HG03460 (cell line): ENCODE data around the gene SHC1.

Experiments
- ATAC-seq: cut with Tn5 transposase; IDR thresholded peaks from one replicate; pipeline ENCODE4 v1.9.1; 2021; ENCODE audit not compliant: unreplicated experiment

The SHC1 gene

DNA sequence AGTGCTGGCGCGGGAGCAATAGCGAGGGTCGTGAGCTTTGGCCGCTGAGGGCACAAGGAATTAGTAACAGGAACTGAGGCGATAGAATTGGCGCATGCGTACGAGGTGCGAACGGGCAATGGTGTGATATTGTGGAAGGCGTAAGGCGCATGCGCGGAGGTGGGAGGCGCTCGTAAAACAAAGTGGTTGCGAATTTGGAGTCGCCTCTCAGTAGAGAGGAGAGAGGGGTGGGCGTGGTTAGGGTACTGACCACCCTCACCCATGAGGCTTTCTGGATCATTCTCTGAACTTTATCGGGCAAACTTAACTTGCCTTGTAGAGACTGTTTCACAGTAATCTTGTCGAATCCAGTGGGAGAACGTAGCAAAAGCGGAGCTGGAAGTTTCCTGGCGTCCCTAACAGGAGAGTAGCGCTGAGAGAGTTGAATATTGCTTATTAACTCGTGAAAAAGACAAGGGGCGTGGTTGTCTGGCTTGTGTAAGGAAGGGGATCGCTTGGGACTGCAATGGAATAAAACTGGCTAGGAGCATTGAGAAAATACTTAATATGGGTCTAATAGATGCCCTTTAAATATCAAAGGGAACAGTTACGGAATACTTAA is 4.4 kb upstream of the SHC1 start:
- ATAC-seq = peak; percentile 55

DNA sequence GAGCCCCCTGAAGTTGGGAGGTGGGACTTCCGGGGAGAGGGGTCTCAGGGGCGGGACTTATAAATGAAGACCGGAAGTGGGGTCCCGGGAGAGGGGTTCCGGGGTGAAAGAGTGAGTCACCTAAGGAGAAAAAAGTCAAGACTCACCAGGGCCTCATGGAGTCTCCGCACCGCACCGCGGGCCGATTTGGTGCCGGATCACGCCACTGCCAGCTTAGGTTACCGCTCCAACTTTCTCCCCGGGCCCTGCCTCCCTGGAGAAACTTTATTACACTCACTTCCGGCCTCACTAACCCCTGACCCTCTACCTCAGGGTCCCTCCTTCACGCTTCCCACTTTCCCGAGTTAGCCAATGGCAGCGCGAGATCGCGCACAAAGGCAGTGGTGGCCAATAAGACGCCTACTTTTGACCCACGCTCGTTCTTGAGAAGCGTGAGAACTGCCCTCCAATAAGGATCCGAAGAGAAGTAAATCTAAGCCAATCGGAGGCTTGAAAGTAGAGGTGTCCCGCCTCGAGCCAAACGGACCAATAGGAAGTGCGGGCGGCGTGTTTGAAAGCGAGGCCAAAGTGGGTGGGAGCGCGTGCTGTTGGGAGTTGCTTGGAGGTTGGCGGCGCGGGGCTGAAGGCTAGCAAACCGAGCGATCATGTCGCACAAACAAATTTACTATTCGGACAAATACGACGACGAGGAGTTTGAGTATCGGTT is 3.7 kb upstream of the SHC1 start, which contains the start of gene CKS1B:
TSS of gene CKS1B (plus strand) at position 580 of the 706 bp plus-strand sequence. CDS start at position 645, 65 bp downstream.
- ATAC-seq = peak; percentile 68

DNA sequence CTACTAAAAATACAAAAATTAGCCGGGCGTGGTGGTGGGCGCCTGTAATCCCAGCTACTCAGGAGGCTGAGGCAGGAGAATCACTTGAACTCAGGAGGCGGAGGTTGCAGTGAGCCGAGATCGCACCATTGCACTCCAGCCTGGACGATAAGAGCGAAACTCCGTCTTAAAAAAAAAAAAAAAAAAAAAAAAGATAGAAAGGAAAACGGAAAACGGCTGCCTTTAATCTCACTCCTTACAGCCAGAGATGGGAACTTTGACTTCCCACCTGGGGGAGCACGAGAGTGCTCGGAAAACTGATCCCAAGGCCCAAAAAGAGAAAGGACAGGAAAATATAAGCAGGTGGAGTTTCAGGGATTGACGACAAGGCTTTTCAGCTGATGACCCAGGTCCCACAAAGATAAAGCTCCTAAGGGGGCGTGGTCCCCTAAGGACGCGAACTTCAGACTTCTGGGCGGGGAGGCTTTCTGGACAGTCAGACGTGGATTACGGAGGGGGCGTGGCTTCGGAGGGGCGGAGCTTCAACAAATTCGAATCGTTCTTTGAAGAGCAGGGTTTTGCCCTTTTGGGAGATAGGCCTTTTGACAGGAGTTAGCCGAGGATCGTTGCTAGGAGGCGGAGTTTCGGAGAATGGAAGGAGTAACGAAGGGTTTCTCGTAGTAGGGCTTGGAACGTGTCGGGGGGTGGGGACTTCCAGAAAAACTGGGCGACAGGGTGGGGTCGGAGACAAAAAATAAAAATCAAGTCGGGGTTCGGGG is 3.0 kb upstream of the SHC1 start:
- no peak for ATAC-seq

DNA sequence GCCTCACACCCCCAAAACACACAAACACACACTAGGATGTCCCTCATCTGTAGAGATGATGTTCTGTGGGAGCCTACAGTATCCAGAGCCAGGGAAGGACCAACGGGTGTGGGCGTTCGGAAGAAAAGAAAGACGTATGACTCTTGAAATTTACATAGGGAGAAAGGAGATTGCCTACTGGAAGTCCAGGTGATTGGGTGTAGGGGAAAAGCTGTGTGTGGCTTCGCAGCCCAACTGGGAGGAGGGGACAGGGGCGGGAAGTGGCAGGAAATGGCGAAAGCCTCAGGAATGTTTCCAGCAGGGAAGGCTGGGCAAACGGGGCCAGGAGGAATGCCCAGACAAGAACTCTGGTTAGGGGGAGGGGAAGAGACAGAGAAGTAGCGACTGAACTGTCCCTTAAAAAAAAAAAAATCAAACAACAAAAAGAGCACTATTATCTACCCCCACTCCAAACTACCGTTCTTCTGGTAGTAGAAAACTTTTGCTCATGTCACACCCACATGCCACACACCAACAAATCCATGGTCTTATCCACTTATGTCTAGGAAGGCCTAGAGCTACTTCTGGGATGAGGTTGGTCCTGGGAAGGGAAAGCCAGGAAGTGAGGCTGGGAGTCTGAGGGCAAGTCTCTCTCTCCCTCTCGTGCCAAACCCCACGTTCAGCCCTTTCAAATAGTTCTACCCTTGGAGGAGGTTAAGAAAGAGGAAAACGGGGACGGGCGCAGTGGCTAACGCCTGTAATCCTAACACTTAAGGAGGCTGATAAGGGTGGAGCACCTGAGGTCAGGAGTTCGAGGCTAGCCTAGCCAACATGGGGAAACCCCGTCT is 2.2 kb upstream of the SHC1 start:
- no peak for ATAC-seq

DNA sequence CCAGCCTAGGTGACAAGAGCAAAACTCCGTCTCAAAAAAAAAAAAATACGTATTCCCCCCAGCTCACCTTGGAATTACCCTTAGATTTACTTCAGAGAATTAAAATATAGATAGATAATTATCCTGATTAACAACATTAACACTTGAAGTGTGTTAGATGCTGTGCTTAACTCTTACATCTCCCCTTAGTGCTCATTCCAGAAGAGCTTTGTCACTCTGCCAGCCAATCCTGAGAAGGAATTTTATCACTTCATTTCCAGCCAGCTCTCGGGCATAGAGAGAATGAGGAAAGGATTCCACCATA is 1.6 kb upstream of the SHC1 start:
- ATAC-seq = no peak

DNA sequence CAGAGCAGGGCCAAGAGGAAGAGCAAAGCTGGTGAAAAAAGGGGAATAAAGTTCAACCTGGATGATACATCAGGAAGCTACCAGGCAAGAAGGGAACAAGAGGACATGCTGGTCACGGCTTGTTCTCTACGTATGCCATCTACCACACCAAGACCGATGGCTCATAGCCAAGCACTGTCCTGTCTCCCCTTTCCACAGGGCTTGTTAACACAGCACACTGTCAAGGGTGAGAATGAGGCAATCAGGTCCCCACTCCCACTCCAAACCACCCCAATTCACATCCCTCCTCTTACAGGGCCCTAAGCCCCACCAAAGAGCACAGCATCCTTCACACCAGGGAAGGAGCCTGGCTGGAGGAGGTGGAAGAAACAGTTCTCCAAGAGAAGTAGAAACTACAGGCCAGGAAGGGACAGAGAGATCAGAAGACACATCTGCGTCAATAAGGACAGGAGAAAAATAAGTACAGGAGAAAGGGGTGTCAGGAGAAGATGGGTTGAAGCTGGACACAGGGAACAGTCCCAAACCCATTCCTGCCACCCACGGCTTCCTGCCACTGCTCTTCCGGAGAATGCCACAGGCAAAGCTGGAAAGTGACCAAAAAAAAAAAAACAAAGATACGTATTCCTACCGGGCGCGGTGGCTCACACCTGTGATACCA is 923 bp upstream of the SHC1 start:
- ATAC-seq = no peak

DNA sequence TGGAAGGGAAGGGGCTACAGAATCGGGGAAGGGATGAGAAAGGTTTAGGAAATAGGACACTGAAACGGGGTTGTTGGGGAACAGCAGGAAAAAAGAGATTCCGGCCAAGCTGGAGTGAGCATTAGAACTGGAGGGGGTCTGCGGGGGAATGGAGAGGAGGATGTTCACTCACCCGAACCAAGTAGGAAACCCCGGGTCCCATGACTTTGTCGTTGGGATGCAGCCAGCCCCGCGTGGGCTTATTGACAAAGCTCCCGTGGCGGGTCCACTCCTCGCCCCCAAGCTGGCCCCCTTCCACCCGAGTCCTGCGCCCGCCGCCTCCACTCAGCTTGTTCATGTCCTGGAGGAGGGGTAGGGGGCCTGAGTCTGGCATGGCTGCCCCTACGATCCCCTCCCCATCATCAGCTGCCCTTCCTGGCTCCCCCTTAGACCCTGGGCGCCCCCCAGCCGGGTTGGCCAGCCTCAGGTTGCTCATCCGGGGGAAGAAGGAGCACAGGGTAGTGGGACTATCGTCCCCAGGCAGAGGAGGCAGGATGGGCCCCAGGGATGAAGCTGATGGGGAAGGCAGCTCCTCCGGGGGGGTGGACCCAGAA is 591 bp downstream of the SHC1 start:
- no peak for ATAC-seq

DNA sequence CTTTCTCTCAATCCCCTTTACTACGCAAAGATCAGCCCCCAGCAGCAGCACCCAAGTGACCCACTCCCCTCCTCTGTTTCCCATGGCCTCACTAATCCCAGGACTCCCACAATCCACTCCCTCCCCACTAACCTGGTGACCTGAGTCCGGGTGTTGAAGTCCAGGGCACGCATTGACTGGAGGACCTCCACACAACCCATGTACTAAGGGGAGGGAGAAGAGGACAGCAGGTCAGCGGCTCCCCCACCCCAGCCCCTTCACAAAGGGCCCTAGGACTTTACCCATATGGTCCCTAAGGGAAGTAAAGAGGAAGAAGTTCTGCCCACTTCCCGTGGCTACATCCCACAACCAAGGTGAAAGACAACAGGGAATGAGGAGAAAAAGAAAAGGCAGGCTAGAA is 1.3 kb downstream of the SHC1 start:
- no peak for ATAC-seq

DNA sequence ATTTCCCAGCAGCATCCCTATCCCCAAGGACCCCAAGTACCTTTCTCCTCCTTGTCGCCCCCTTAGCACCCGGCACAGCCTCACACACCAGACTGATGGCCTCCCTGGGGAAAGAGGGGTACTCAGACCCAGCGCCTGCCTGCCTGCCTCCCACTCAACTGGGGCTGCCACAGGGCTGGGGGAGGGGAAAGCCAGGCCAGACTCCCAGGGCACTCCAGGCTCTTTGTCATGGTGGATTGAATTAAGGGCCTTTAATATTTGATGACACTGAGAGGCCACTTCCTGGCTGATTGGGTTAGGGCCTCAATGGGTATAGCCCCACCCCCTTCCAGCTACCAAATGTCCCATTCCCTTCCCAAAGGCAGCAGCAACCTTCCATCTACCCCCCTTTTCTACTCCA is 1.8 kb downstream of the SHC1 start:
- ATAC-seq = no peak

DNA sequence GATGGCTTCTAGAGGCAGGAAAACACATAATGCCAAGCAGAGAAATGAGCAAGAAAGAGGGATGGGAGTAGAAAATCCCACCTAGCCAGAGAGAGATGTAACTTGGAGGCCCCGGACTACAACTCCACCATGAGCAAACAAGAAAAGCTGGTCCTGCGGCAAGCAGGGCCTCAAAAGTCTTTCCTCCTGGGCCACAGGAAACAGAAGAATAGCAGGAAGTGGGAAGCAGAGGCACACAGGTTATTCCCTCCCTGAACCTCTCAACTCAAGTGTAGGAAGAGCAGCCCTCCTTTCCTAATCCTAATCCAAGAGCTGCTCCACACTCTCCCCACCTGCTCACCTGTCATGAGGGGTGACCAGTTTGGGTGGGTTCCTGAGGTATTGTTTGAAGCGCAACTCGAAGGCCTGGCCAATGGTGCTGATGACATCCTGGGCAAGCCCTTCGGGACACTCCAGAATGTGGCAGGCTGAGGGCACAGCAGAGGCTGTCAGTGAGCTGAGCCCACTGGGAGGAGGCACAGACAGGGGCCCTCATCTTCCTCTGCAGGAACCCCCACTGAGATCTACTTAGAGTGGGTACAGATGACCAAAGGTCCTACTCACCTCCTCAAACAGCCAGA is 3.1 kb downstream of the SHC1 start:
- no peak for ATAC-seq

DNA sequence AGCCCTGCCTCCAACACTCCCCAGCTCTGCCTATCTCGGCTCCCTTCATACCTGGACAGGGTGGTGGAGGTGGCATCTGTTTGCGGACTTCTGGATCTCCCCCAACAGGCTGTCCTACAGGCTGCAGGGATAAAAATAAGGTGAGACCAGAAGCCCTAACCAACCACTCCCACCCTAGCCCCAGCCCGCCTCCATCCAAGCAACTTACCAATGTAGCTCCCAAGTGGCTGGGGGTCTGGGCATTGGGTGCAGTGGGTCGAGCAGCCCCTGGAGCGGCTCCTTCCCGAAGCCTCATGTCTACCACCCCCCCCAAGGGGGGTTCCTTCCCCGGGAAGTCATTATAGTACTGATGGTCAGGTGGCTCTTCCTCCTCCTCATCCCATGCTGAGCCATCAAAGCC is 4.4 kb downstream of the SHC1 start:
- no peak for ATAC-seq

DNA sequence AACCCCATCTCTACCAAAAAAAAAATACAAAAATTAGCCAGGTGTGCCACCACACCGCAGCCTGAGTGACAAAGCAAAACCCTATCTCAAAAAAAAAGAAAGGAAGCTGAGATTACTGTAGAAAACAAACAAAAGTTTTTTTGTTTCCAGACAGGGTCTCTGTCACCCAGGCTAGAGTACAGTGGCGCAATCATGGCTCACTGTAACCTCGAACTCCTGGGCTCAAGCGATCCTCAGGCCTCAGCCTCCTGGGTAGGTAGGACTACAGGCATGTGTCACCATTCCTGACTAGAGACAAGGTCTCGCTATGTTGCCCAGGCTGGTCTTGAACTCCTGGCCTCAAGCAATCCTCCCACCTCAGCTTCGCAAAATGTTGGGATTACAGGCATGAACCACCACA is 6.2 kb downstream of the SHC1 start:
- ATAC-seq = no peak

DNA sequence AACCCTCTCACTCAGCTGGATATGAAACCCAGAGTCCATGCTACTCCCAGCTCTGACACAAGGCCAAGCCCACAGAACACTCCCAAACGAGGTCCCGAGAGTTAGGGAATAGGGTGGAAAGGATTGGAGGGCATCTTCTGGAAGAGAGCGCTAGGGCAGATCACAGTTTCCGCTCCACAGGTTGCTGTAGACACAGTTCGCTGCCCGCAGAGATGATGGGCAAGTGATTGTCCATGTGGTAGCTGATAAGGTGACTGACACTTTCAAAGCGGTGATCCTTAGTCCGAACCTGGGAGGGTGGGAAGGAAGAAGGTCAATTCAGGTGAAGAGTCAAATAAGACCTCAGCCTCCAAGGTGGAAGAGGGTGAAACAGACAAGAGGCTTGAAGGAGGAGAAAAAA is 6.9 kb downstream of the SHC1 start:
- ATAC-seq = no peak

DNA sequence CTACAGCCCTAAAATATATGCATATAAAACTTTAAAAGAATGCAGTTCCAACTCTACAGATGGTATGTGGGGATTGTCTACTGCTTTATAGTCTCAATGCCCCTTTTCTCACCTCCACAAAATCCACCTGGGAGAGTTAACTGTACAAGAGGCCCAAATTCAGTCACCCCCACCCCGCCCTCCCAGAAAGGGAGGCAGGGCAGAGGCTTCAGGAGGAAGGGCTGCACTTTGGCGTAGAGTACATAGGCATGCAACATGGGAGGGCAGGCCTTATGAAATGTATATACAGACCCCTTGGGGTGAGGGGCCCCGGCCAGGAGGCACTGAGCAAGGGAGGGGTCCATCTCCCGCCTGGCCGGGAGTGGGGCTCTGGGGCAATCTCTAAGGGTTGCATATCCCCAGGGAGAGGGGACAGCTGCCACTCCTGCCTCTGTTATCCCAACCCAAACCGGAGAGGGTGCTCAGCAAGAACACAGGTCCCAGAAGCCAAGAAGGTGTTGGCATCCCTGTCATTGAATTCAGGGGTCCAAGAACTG is 7.7 kb downstream of the SHC1 start:
- no peak for ATAC-seq

DNA sequence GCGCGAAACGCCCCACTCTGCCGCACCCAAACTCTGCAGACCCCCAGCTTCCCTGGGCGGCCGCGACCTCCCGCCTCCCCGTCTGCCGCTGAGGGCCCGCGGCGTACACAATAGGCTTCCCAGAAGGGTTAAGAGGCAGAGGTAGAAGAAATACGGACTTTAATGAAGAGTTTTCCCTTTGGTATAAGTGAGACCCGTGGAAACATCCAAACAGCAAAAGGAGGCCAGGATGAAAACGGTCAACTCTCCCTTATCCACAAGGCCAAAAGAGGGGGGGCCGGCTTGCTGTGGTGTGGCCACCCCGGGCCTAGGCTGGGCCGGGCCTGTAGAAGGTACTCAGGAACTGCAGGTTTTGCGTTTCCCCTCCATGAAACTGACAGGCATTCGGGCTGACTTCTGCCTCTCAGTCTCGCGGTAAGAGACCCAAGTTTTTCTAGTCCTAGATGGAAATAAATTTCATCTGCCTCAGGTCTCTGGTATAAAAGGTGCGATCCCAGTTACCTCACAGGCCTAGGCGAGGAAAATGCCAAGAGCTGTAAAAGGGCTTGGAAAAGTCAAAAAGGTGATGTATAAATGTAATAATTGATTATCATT is 8.3 kb downstream of the SHC1 start:
- ATAC-seq = no peak

DNA sequence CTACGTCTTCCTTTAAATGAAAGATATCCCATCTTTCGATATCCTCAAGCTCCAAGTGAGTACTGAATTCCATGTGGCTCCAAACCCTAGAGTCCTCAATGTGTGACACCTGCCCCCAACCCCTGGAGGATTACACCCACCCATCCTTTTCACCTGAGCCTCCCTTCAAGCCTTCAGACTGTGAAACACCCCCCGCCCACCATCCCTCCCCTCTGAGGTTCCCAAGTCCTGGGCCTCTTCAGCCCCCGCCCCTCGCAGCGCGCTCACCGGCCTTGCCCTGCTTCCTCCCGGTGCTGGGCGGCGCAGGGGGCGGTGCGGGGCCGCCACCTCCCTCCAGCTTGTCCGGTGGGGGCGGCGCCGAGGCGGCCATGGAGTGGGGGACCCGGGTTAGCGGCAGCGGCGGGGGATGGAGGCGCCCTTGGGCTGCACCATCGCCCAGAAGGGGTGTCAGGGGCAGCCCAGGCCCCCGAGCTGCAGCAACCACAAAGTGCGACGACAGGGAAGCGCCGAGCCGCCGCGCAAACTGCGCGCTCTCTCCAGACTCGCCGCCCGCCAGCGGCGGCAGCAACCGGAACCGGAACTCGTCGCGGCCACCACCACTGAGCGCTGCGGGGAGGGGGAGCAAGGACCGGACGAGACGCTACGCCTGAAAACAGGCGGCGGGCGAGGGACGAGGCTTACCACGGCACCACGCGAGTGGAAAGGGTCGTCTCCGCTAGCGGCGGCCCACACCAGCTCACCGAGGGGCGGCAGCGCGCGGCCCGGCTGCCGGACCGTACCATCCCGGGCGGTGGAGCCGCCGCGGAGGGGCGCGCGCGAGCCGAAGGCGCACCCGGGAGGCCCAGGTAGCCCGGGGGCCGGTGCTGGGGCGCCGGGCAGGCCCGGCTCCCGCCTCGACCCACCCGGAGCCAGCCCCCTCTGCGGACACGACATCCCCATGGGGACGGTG is 9.1 kb downstream of the SHC1 start, which contains the start of gene PYGO2:
TSS of gene PYGO2 (minus strand) at position 576 of the 949 bp plus-strand sequence. CDS start at position 370, 206 bp downstream.
- peak; percentile 69 for ATAC-seq

DNA sequence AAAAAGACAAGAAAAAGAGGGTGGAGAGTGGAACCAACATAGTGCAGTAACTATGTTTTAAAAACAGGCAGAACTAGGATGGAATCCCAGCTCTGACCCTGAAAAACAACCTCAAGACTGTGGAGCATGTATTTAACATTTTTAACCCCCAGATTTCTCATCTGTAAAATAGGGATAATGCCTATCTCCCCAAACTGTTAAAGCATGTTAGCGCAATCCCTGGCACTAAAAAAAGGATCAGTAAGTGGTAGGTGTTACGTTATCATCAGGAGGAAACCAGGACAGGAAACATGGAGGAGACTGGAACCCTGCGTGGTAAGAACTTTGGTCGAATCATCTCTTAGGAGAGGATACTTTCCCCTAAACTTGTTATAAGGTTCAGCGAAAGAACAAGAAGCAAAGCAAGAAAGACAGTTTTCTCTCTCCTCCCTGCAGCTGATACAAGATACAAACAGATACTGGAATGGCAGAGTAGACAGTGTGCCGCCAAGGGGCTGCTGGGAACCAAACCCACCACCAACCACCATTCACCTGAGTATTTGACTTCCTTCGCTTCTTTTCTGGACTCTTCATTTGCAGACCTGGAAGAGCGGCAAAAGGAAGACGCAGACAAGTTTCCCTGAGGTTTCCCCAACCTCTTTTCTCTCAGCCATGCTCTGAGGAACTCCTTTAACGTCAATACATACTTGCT is 10.0 kb downstream of the SHC1 start:
- ATAC-seq = no peak

DNA sequence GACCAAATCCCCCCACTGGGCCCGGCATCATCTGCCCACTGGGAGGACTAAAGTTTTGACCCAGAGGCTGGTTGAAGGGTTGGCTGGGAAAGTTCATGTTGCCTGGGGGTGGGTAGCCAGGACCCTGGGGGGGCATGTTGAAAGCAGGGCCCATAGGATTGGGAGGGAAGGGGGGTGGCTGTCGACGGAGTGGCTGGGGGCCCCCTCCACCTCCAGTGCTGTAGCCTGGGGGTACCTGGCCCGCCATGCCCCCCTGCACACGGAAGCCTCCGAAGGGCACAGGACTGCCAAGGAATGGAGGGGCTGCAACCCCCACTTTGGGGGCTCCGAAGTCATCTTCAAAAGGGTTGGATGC is 11.1 kb downstream of the SHC1 start:
- no peak for ATAC-seq
